ENCODE results near the gene H2BW2.
"Not testable (repeated sequence)": the region's sequence is repeated elsewhere in the genome, so short reads cannot be mapped to it uniquely, and the experiment has no call there.

H2BW2 gene

DNA sequence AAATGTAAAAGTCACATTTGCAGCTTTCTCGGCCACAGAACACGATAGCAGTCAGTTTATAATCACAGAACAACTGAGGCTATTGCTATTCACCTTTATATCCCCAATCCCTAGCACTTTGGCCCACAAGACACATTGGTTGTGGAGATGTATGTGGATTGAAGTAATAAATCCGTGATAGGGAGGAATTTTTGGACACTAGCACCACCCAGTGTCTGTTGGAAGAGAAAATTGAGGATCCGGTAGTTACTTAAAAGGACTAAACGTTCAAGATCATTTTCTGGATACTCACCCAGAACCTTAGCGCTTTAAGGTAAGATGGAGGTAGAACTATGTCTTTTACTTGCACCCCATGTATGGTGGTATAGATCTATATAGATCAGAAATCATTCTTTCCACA is 38.1 kb downstream of the H2BW2 start:
- H2AFZ ChIP-seq (ENCODE audit: low read depth, low read length); H3K4me1 ChIP-seq (ENCODE audit: insufficient read depth, low read length); H3K36me3 ChIP-seq (ENCODE audit: insufficient read depth, low read length); H3K9me3 ChIP-seq (ENCODE audit: low read length); H3K4me3 ChIP-seq (ENCODE audit: low read length); H3K27me3 ChIP-seq (ENCODE audit: insufficient read depth, low read length): not testable (repeated sequence)

DNA sequence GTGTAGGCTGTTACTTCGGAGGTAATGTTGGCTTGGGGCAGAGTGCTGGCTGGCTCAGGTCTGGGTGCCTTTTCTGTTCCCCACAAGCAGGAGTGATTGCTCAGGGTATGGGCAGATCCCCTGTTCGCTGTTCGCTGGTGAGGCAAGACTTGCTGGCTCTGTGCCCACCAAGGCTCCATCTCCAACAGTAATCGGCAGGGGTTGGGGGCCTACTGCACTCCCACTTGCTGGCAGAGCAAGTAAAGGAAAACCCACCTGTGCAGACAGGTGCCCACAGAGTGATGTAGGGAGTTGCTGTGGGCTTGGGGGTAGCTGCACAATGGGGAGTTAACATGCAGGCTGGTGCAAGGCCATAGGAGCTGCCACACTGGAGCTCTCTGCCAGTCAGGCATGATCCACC is 44.3 kb downstream of the H2BW2 start:
- Histone ChIP-seq H3K4me1 (ENCODE audit: insufficient read depth, low read length) (no peaks in the 10 kb centered on the region), H3K36me3 (ENCODE audit: insufficient read depth, low read length) (no peaks in the 10 kb centered on the region), H3K4me3 (ENCODE audit: low read length) (no peak overlapping the region), H3K9me3 (ENCODE audit: low read length) (no peaks in the 10 kb centered on the region), H2AFZ (ENCODE audit: low read depth, low read length) (no peak overlapping the region), H3K27me3 (ENCODE audit: insufficient read depth, low read length) (no peaks in the 10 kb centered on the region)

DNA sequence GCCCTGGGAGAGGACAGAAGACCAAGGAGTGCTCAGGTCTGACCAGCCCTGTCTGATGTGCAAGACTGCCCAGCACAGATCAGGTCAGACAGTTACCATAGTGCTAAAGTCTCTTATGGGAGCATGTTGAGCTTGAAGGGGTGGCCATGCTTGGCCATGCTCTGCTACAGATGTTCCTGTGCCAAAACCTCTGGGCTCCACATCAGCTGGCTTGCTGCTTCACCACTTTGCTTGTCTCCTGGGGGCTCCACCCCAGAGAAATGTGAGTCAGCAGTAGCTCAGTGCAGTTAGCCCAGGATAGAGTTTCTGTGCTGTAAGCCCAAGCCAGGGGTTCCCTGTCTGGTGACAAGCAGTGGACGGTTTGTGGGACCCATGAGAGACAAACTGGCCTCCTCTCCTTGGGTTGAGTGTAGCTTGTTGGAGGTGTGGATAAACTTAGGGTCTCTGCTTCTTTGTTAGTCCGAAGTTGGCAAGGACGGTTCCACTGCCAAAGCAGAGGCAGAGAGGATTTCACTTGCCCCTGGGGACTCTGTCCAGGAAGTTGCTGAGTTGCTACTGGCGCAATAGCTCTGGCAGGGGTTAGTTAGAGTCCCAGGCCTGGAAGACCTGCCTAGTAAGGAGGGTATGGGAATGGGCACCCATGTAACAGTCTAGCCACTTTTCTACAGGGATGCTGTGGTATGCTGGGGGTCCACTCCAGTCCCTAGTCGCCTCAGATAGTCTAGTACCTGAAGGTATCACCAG is 45.0 kb downstream of the H2BW2 start:
- H3K36me3 ChIP-seq (ENCODE audit: insufficient read depth, low read length): no peaks in the 10 kb centered on the region
- no peaks in the 10 kb centered on the region for H3K4me1 ChIP-seq (ENCODE audit: insufficient read depth, low read length)
- no peak overlapping the region for H2AFZ ChIP-seq (ENCODE audit: low read depth, low read length)
- peaks cover 1% of the 10 kb centered on the region for H3K27me3 ChIP-seq (ENCODE audit: insufficient read depth, low read length)
- no peak overlapping the region for H3K4me3 ChIP-seq (ENCODE audit: low read length)
- no peaks in the 10 kb centered on the region for H3K9me3 ChIP-seq (ENCODE audit: low read length)

DNA sequence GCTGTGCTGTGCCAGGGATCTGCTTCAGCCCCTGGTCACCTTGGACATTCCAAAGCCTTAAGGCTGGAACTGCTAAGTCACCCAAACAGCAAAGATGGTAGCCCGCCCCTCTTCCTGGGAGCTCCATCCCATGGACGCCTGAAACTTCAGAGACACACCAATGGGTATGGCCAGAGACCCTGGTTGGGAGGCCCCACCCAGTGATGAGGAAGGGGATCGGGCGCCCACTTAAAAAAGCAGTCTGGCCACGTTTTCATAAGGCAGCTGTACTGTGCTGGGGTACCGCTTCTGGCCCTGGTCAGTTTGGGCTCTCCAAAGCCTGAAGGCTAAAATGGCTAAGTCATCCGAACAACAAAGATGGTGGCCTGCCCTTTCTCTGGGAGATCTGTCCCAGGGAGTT is 45.7 kb downstream of the H2BW2 start:
- no peak overlapping the region for H2AFZ ChIP-seq (ENCODE audit: low read depth, low read length)
- H3K4me3 ChIP-seq (ENCODE audit: low read length): no peak overlapping the region
- no peaks in the 10 kb centered on the region for H3K4me1 ChIP-seq (ENCODE audit: insufficient read depth, low read length)
- H3K36me3 ChIP-seq (ENCODE audit: insufficient read depth, low read length): no peaks in the 10 kb centered on the region
- peaks cover 2% of the 10 kb centered on the region for H3K27me3 ChIP-seq (ENCODE audit: insufficient read depth, low read length)
- no peaks in the 10 kb centered on the region for H3K9me3 ChIP-seq (ENCODE audit: low read length)

DNA sequence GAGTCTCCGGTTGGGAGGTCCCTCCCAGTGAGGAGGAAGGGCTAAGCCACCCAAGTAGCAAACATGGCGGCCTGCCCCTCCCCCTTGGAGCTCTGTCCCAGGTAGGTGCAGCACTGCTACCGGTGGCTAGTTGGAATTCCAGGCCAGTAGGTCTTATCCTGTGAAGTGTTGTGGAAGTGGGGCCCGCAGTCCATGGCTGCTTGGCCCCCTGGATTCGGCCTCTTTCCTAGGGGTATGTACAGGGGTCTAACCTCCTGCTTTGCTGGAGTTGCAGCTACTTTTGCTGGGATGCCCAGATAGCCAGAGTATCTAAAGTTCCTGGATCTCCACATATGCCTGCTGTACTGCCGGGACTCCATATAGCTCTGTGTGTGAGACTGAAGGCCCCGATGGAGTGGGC is 46.2 kb downstream of the H2BW2 start:
- no peak overlapping the region for H2AFZ ChIP-seq (ENCODE audit: low read depth, low read length)
- peaks cover 2% of the 10 kb centered on the region for H3K27me3 ChIP-seq (ENCODE audit: insufficient read depth, low read length)
- H3K4me1 ChIP-seq (ENCODE audit: insufficient read depth, low read length): no peaks in the 10 kb centered on the region
- H3K9me3 ChIP-seq (ENCODE audit: low read length): no peaks in the 10 kb centered on the region
- H3K4me3 ChIP-seq (ENCODE audit: low read length): no peak overlapping the region
- H3K36me3 ChIP-seq (ENCODE audit: insufficient read depth, low read length): no peaks in the 10 kb centered on the region

Measured in neuron (in vitro differentiated cells).